ENCODE data around the gene ZBTB7C. TPM values are rescaled to one million over a fixed set of nuclear protein-coding genes. Genes with fewer than 3 reads are reported as not detected.
"Not testable (repeated sequence)": the region's sequence is repeated elsewhere in the genome, so short reads cannot be mapped to it uniquely, and the experiment has no call there.

The ZBTB7C gene
- total and polyA plus RNA-seq, 2 experiments from 2014 or later: 2.3 to 5.5 TPM

DNA sequence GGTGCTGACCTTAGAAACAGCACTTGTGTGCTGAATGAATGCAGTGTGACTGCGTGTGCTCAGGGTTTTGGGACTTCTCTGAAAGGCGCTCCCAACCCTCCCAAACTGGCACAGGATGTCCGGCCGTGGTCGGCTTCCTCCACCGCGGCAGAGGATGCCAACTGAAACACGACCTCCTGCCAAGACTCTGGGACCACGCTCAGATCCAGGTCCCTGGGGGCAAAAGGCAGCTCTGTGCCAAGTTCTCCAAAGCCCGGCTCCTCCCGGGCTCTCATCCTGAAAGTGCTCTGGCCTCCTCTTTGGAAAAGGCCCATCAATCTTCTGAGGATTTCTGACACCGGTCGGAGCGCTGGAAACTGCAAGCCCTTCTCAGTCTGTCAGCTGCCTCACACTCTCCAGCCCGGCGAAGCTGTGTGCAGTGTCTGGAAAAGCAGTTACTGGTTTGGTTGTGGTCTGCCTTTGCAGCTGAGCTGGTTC is 32.3 kb upstream of the ZBTB7C start:
- Histone ChIP-seq H3K27me3 (no peaks in the 10 kb centered on the region), H3K36me3 (no peaks in the 10 kb centered on the region), H3K27ac (no peak overlapping the region), H3K4me1 (ENCODE audit: low read depth) (no peaks in the 10 kb centered on the region), H3K9me3 (ENCODE audit: low read depth) (no peaks in the 10 kb centered on the region), H3K4me3 (no peak overlapping the region)
- peak; percentile 28 to 44 for DNase-seq (ENCODE audit: low read depth in 1 of 2, low spot score in 1 of 2)
- TF ChIP-seq, protein P1, sequence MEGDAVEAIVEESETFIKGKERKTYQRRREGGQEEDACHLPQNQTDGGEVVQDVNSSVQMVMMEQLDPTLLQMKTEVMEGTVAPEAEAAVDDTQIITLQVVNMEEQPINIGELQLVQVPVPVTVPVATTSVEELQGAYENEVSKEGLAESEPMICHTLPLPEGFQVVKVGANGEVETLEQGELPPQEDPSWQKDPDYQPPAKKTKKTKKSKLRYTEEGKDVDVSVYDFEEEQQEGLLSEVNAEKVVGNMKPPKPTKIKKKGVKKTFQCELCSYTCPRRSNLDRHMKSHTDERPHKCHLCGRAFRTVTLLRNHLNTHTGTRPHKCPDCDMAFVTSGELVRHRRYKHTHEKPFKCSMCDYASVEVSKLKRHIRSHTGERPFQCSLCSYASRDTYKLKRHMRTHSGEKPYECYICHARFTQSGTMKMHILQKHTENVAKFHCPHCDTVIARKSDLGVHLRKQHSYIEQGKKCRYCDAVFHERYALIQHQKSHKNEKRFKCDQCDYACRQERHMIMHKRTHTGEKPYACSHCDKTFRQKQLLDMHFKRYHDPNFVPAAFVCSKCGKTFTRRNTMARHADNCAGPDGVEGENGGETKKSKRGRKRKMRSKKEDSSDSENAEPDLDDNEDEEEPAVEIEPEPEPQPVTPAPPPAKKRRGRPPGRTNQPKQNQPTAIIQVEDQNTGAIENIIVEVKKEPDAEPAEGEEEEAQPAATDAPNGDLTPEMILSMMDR (IDR thresholded peaks at IDR 0.05; ENCODE audit: low read depth, low read length): no peak

DNA sequence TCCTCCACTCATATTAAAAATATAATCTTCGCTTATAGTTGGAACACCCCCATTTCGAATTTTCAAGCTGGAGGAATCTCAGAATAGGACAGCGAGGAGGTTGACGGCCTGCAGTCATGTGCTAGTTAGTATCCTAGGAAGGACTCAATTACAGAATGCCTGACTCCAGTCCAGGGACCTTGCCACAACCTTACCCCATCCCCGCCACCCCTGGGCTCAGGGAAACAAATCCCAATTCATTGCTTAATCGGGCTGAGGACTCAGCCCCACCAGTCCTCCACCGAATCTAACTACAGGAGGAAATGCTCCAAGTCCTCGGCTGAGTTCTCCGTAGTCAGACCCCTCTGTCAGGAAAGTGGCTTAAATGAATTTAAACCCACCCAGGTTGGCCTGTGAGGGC is 31.7 kb upstream of the ZBTB7C start:
- Histone ChIP-seq H3K36me3 (no peaks in the 10 kb centered on the region), H3K4me1 (ENCODE audit: low read depth) (no peaks in the 10 kb centered on the region), H3K9me3 (ENCODE audit: low read depth) (no peaks in the 10 kb centered on the region), H3K4me3 (no peak overlapping the region), H3K27me3 (no peaks in the 10 kb centered on the region), H3K27ac (no peak overlapping the region)
- DNase-seq (ENCODE audit: low read depth in 1 of 2, low spot score in 1 of 2): no peak
- TF ChIP-seq, protein P1 (IDR thresholded peaks at IDR 0.05; ENCODE audit: low read depth, low read length): no peak

DNA sequence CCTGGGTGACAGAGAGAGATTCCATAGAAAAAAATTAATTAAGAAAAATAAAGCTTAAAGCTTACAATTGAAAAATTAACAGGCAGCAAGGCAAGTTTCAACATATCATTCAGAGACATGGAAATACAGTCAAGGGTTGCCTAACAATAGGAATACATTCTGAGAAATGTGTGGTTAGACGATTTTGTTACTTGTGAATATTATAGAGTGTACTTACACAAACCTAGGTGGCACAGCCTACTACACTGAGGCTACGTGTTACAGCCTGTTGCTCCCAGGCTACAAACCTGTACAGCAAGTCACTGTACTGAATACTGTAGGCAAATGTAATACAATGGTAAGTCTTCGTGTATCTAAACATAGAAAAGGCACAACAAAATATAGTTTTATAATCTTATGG is 27.7 kb upstream of the ZBTB7C start:
- no peak for DNase-seq (ENCODE audit: low read depth in 1 of 2, low spot score in 1 of 2)
- Histone ChIP-seq H3K4me3 (no peak overlapping the region), H3K27ac (no peak overlapping the region), H3K36me3 (no peaks in the 10 kb centered on the region), H3K4me1 (ENCODE audit: low read depth) (no peaks in the 10 kb centered on the region), H3K27me3 (no peaks in the 10 kb centered on the region), H3K9me3 (ENCODE audit: low read depth) (no peaks in the 10 kb centered on the region)
- TF ChIP-seq, protein P1 (IDR thresholded peaks at IDR 0.05; ENCODE audit: low read depth, low read length): no peak

DNA sequence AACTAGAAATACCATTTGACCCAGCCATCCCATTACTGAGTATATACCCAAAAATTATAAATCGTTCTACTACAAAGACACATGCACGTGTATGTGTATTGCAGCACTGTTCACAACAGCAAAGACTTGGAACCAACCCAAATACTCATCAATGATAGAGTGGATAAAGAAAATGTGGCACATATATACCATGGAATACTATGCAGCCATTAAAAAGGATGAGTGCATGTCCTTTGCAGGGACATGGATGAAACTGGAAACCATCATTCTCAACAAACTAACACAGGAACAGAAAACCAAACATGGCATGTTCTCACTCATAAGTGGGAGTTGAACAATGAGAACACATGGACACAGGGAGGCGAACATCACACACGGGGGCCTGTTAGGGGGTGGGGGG is 25.2 kb upstream of the ZBTB7C start:
- H3K27me3 ChIP-seq; H3K27ac ChIP-seq; H3K36me3 ChIP-seq; H3K9me3 ChIP-seq (ENCODE audit: low read depth); DNase-seq (ENCODE audit: low read depth in 1 of 2, low spot score in 1 of 2); H3K4me3 ChIP-seq; H3K4me1 ChIP-seq (ENCODE audit: low read depth): not testable (repeated sequence)

DNA sequence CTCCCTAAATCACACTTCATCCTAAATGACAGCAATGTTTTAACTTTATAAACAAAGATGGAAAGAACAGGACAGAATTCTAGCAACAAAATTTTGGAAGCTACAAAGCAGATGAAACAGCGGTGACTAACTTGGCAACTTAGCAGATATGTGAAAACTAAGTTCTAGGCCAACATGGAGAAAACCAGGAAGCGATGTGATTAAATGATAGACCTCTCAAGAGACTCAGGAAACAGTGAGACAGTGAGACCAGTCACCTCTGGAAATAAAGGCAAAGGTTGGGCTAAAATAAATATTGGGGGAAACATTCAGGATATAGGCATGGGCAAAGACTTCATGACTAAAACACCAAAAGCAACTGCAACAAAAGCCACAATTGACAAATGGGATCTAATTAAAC is 24.4 kb upstream of the ZBTB7C start:
- H3K27ac ChIP-seq: no peak overlapping the region
- no peak overlapping the region for H3K4me3 ChIP-seq
- TF ChIP-seq, protein P1 (IDR thresholded peaks at IDR 0.05; ENCODE audit: low read depth, low read length): no peak
- H3K4me1 ChIP-seq (ENCODE audit: low read depth): no peaks in the 10 kb centered on the region
- no peaks in the 10 kb centered on the region for H3K27me3 ChIP-seq
- H3K9me3 ChIP-seq (ENCODE audit: low read depth): no peaks in the 10 kb centered on the region
- DNase-seq (ENCODE audit: low read depth in 1 of 2, low spot score in 1 of 2): no peak
- H3K36me3 ChIP-seq: no peaks in the 10 kb centered on the region

DNA sequence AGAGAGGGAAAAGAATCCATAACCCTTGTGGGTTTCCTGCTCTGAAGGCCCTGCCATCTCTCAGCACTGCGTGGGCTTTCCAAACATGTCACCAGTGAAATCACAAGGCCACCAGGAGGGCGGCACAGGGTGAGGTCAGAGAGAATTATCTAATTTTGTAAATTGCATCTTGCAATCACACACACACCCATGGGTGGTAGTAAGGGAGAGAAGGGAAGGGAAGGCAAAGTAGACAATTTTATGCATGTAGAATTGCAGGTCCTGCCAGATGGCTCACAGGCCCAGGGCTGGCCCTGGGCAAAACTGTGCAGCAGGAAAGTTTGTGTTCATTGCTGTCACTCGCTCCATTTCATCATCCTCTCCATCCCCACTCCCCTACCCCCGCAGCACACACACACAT is 21.0 kb upstream of the ZBTB7C start:
- no peak for DNase-seq (ENCODE audit: low read depth in 1 of 2, low spot score in 1 of 2)
- Histone ChIP-seq H3K36me3 (no peaks in the 10 kb centered on the region), H3K4me1 (ENCODE audit: low read depth) (no peaks in the 10 kb centered on the region), H3K4me3 (no peak overlapping the region), H3K27me3 (peaks cover 25% of the 10 kb centered on the region), H3K9me3 (ENCODE audit: low read depth) (no peaks in the 10 kb centered on the region), H3K27ac (no peak overlapping the region)
- TF ChIP-seq, protein P1 (IDR thresholded peaks at IDR 0.05; ENCODE audit: low read depth, low read length): no peak

Measured in cardiac muscle cell (in vitro differentiated cells and primary cell).